Measurements from ENCODE around the gene RAB36.

RAB36 gene

DNA sequence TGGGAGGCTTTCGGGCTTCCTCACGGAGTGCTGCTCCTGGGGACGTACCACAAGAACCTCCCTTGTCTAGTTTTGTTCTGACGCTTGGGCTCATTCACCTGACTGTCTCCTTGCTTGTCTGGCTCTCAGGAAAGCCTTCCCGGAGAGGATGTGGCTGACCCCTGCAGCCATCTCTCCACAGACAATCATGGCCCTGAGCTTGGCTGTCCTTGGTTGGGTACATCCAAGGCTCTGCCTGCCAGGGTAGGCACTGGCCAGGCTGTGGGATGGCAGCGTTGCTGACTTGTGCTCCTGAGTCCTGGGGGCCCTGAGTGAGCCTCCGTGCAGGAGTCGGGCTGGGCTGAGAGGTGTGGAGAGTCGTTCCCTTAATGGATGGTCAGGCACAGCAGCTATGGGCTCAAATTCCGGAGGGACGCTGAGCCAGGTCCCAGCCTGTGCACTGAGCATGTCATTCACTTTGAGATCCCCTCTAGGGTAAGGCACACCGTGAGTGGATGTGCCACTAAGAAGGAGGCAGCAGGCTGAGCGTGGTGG is 67.8 kb downstream of the RAB36 start:
- no peak for DNase-seq (ENCODE audit: low read depth)
- TF ChIP-seq, protein P1, sequence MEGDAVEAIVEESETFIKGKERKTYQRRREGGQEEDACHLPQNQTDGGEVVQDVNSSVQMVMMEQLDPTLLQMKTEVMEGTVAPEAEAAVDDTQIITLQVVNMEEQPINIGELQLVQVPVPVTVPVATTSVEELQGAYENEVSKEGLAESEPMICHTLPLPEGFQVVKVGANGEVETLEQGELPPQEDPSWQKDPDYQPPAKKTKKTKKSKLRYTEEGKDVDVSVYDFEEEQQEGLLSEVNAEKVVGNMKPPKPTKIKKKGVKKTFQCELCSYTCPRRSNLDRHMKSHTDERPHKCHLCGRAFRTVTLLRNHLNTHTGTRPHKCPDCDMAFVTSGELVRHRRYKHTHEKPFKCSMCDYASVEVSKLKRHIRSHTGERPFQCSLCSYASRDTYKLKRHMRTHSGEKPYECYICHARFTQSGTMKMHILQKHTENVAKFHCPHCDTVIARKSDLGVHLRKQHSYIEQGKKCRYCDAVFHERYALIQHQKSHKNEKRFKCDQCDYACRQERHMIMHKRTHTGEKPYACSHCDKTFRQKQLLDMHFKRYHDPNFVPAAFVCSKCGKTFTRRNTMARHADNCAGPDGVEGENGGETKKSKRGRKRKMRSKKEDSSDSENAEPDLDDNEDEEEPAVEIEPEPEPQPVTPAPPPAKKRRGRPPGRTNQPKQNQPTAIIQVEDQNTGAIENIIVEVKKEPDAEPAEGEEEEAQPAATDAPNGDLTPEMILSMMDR (IDR thresholded peaks at IDR 0.05; ENCODE audit: control insufficient read depth, extremely low read depth, insufficient read depth), result no peak
- H3K4me3 ChIP-seq (ENCODE audit: low read depth, low read length), result no peak overlapping the region

DNA sequence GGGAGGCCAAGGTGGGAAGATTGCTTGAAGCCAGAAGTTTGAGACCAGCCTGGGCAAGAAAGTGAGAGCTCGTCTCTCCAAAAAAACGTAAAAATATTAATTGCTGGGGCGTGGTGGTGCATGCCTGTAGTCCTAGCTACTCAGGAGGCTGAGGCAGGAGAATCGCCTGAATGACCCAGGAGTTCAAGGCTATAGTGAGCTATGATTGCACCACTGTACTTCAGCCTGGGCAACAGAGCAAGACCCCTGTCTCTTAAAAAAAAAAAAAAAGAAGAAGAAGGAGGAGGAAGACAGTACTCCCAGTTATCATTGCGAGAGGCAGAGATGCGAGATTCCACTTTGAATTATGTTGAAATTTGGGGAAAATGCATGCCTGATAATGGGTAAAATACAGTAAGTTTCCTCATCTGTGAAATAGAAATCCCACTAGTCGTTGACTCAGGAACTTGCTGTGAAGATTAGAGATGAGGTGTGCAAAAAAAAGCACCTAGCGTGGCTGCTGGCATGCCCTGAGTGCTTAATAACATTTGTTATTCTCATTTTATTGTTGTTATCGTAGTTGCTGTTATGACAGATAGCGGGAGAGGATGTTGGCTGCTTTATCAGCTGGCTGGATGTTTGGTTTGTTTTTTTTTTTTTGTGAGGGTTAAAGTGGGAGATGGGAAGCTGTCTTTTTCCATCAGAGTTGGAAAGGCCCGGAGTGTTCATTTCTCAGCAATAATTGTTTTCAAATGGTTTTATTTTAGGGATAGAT is 68.5 kb downstream of the RAB36 start:
- DNase-seq (ENCODE audit: low read depth), result no peak
- TF ChIP-seq, protein P1 (IDR thresholded peaks at IDR 0.05; ENCODE audit: control insufficient read depth, extremely low read depth, insufficient read depth), result no peak
- no peak overlapping the region for H3K4me3 ChIP-seq (ENCODE audit: low read depth, low read length)
